ENCODE measurements around the gene ANO4.

ANO4 gene

DNA sequence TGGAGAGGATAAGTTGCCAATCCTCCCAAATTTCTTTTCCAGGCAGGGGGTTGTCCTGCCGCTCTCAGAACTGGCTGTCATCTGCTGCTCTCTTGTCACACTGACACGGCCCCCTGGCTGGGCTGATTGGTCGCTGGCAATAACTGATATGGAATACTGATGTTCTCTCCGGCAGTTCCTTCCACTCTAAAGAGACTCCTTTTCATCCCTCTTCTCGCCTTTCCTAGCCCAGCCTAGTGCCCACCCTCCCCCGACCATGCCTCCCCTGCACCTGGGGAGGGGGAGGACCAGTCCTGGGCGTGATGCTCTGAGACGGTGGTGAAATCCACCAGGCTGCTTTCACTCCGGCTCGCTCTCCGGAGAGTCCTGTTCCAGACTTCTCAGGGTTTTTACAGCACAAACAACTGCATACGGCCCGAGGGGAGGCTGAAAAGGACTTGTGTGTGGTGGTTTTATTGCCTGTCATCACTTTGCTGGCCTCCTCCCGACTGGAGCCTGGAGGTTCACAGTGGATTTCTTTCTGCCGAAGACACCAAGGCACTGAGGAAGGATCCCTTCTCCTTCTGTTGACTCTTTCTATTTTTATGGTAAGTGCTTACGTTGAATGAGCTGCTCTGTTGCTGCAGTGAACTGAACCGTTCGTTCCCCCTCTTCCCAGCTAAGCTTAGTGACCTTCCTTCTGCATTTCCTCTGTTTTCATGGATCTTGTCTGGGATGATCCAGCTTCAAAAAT lies at the start of gene ANO4:
Gene ANO4, plus strand, starts transcription at position 336 of the 733 bp plus-strand sequence. CDS start 107,010 bp downstream, outside the sequence.
- Mint-ChIP-seq H3K36me3 (no peaks in the 10 kb centered on the region), H3K27me3 (peaks cover 10% of the 10 kb centered on the region), H3K27ac (no peak within 1 kb of the TSS), H3K4me3 (no peak within 1 kb of the TSS), H3K4me1 (no peaks in the 10 kb centered on the region), H3K9me3 (no peaks in the 10 kb centered on the region)

DNA sequence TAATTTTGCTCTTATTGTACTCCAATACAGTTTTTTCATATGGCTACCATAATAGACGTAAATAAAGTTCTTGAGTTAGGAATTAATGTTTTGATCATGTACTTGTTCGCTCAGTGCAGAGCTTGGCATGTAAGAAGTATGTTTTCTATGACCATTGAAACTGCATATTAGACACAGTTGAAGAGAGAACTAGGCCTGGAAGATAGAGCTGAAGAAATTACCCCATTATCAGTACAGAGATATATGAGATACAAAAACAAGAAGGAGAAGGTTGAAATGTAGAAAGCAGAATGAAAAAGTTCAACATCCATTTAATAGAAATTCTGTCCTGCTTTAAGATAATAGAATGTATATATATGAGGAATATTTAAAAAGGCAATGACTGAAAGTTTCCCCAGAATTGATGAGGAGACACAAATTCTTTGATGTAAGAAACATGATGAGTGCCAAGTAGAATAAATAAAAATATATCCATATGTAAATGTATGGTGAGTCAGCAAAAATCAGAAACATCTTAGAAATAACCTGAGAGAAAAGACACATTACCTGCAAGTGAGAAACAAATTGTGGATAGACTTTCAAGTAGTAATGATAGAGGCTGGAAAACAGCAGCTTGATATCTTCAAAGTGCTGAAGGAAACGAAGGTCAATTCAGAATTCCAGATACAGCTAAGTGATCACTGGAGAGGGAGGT lies 49.1 kb upstream of the ANO4 start:
- Mint-ChIP-seq H3K27ac (no peak overlapping the region), H3K36me3 (no peaks in the 10 kb centered on the region), H3K4me1 (no peaks in the 10 kb centered on the region), H3K4me3 (no peak overlapping the region), H3K27me3 (peaks cover 3% of the 10 kb centered on the region), H3K9me3 (peaks cover 6% of the 10 kb centered on the region)

DNA sequence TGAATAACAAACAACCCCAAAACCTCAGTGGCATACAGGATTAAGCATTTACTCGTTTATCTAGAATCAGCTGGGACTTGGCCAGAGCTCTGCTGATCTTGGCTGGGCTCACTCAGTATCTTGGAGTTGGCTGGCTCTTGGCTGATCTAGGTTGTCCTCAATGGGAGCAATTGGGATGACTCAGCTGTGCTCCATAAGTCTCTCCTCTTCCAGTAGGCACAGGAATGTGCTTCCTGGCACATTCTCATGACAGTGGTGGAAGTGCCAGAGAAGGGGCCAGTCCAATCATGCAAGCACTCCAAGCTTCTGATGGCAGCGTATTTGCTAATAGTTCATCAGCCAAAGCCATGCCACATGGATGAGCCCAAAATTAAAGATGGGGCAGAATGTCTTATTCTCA lies 41.7 kb upstream of the ANO4 start:
- Mint-ChIP-seq H3K4me3 (no peak overlapping the region), H3K27ac (no peak overlapping the region), H3K9me3 (no peaks in the 10 kb centered on the region), H3K27me3 (peaks cover 9% of the 10 kb centered on the region), H3K4me1 (no peaks in the 10 kb centered on the region), H3K36me3 (no peaks in the 10 kb centered on the region)

DNA sequence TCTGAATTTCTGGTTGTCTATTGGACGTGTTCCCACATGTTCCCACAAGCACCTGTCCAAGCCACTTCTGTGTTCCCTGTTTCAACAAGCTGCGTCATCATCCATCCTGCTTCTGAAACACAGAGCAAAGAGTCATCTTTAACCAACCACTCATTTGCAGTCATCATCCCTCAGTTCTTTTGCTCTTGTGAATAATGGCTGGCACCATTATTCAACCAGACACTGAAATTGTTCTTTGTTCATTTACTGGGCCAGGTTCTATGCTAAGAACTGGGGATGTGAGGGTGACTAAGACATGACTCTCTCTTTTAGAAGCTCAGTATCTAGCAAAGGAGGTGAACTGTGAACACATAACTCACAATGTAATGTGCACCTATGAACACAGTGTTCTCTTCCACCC lies 40.7 kb upstream of the ANO4 start:
- no peaks in the 10 kb centered on the region for H3K36me3 Mint-ChIP-seq

DNA sequence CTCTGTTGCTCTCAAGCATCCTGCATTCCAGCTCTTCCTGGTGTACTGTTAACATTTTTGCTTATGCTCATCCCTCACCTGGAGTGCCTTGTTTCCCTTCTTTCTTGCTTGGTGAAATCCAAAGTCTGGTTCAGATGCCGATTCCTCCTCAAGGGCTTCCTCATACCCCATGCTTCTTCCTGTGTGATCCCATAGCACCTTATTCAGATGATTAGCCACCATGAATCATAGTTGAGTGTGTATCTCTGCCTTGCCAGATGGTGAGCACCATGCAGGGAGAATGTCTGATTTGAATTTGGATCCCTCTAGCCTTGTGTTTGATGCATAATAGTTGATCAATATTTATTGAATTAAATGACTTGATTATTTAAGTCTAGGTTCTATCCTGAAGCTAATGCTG lies 39.4 kb upstream of the ANO4 start:
- Mint-ChIP-seq H3K9me3 (no peaks in the 10 kb centered on the region), H3K4me3 (no peak overlapping the region), H3K4me1 (no peaks in the 10 kb centered on the region), H3K27me3 (peaks cover 9% of the 10 kb centered on the region), H3K27ac (no peak overlapping the region), H3K36me3 (no peaks in the 10 kb centered on the region)

More for the DNA sequence above, 40.7 kb upstream of the ANO4 start:
- Mint-ChIP-seq H3K9me3 (no peaks in the 10 kb centered on the region), H3K4me1 (no peaks in the 10 kb centered on the region), H3K27ac (no peak overlapping the region), H3K4me3 (no peak overlapping the region), H3K27me3 (peaks cover 9% of the 10 kb centered on the region)

DNA sequence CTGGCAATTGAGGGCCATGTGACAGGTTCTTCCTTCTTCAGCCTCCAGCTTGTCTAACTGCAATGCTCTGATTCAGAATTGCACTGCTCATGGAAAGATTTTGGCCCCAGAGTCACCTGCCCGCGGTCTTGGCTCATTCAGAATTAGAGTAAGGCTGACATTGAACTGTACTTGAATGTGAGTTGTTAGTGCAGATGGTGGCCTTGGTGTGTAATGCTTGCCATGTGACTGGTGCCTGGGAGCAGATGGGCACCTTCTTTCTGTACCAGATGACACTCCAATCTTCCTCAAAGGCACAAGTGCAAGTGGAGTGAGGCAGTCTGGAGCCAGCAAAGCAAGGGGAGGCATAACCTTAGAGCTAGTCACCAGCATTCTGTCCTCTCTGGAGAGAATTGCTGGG lies 36.5 kb upstream of the ANO4 start:
- peaks cover 8% of the 10 kb centered on the region for H3K27me3 Mint-ChIP-seq
- no peaks in the 10 kb centered on the region for H3K36me3 Mint-ChIP-seq
- H3K4me3 Mint-ChIP-seq, result no peak overlapping the region
- no peak overlapping the region for H3K27ac Mint-ChIP-seq
- no peaks in the 10 kb centered on the region for H3K4me1 Mint-ChIP-seq
- H3K9me3 Mint-ChIP-seq, result no peaks in the 10 kb centered on the region

DNA sequence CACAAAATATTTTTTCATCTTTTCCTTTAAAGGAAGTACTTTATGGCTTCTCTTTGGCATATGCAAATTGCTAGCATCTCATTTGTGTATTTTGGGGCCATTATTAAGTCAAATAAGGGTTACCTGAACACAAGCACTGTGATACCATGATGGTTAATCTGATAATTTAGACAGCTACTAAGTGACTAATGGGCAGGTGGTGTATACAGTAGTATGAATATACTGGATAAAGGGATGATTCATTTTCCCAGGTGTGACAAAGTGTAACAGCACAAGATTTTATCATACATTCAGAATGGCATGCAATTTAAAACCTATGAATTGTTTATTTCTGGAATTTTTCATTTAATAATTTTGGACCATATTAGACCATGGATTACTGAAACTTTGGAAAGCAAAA lies 27.2 kb upstream of the ANO4 start:
- Mint-ChIP-seq H3K4me1 (no peaks in the 10 kb centered on the region), H3K9me3 (no peaks in the 10 kb centered on the region), H3K27me3 (peaks cover 5% of the 10 kb centered on the region), H3K27ac (no peak overlapping the region), H3K36me3 (no peaks in the 10 kb centered on the region), H3K4me3 (no peak overlapping the region)

DNA sequence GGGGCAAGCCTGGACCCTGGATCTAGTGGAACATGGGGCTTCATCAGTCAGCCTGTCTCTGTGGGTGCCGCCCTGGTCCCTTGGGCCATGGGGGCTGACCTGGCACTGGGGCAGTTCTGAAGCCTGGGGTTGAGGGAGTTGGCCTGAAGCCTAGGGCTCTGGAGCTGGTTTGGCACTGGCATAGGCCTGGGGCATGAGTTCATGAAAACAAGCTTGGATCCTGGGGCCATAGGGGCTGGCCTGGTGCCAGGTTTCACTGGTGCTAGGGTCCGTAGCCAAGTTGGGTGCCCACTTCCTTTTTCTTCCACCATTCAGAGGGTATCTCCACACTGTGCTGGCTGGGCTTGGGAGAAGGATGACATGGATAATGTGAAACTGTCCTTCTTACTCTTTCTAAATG lies 26.6 kb upstream of the ANO4 start:
- no peak overlapping the region for H3K27ac Mint-ChIP-seq
- H3K27me3 Mint-ChIP-seq, result peaks cover 5% of the 10 kb centered on the region
- H3K4me1 Mint-ChIP-seq, result no peaks in the 10 kb centered on the region
- H3K4me3 Mint-ChIP-seq, result no peak overlapping the region
- no peaks in the 10 kb centered on the region for H3K36me3 Mint-ChIP-seq
- H3K9me3 Mint-ChIP-seq, result no peaks in the 10 kb centered on the region

DNA sequence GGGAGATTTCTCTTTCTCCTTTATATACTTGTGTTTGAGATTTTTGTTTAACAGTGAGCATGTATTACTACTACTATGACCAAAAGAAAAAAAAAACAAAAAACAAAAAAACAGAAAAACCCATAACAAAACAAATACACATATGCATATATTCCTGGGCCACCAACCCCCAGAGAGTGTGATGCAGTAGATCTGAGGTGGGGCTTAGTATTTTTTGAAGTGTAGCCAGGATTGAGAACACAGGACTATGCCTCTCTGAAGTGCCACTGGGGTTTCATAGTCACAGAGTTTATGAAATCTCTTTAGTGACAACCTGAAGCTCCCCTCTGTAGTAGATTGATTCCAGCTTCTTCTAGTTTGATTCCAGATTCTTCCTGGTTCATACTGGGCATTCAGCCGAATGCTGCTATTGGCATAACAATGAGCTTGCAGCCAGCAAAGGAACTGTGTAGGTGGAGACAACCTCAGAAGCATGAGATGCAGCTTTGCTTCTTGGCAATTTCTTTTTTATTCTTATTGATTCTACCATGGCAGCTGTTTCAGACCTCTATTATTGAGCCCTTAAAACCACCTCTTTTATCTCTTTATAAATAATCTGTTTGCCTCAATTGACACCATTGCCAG lies 15.5 kb upstream of the ANO4 start:
- Mint-ChIP-seq H3K27ac (no peak overlapping the region), H3K9me3 (no peaks in the 10 kb centered on the region), H3K36me3 (no peaks in the 10 kb centered on the region), H3K27me3 (no peaks in the 10 kb centered on the region), H3K4me1 (no peaks in the 10 kb centered on the region), H3K4me3 (no peak overlapping the region)

DNA sequence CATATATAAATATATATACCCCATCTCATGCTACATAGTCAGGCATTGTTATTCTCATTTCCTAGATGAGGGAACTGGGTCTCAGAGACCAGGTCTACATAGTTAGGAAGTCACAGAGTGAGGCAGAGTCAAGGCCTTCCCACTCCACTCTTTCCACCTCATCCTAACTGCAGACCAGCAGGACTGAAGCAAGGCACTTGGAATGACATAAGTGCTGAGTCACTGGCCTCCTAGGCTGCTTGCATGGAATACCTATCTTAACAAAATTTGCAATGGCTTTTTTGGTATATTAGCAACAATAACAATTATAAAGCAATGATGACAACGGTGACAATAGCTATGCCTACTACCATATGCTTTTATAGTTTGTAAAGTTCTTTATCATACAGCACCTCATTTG lies 5.4 kb upstream of the ANO4 start:
- peaks cover 3% of the 10 kb centered on the region for H3K27me3 Mint-ChIP-seq
- no peak overlapping the region for H3K27ac Mint-ChIP-seq
- H3K9me3 Mint-ChIP-seq, result peaks cover 5% of the 10 kb centered on the region
- H3K36me3 Mint-ChIP-seq, result no peaks in the 10 kb centered on the region
- H3K4me3 Mint-ChIP-seq, result no peak overlapping the region
- H3K4me1 Mint-ChIP-seq, result no peaks in the 10 kb centered on the region

DNA sequence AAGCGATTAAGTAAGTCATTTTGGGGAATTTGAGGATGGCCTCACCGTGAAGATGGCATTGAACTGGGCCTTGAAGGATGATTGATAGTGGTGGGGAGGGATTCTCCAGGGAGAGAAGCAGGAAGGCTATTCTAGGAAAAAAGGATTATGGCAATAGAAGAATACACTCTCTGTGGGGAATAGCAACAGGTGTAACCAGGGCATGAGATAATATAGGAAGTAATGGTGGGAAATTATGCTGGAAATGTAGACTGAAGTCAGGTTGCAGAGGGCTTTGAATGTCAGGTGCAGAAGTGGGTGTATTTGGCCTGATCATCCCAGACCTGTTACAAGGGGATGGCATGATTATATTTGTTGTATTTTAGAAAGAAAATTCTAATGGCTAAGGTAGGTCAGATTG lies 4.6 kb upstream of the ANO4 start:
- Mint-ChIP-seq H3K36me3 (no peaks in the 10 kb centered on the region), H3K27me3 (peaks cover 6% of the 10 kb centered on the region), H3K27ac (peak overlapping the region; percentile 26), H3K4me3 (no peak overlapping the region), H3K9me3 (peaks cover 5% of the 10 kb centered on the region), H3K4me1 (no peaks in the 10 kb centered on the region)

DNA sequence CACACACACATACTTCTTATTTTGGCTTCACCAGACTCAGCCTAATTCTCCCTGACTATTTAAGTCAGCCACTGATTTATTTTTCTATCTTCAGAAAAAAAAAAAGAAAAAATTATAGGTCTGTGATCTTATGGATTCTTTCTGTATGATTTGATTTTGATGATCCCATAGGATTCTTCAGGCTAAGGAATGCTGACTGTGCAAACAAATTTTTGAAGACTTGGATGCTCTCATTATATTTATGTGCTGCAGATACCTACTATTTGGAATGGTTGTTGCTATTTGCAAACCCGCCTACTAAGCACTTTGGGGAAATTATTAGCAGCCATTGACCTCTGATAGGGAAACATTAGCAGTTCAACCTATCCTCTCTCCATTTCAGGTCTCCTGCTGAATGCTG lies 4.0 kb upstream of the ANO4 start:
- H3K27ac Mint-ChIP-seq, result no peak overlapping the region

DNA sequence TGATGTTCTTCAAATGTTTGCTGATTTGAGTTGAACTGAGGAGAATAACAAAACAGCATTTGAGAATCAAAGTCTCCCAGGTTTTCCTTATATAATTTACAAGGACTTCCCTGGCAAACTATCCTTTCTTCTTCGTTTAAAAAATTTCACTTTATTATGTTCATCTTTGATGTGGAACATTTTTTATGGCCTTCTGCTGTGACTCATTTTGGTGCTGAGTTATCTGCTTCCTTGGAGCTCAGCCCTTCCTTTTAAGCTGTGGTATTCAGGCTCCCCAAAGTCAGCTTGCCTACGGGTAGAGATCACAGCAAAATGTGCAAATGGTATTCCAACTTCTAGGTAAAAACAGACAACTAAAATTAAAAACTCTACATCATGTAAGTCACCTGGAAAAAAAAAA lies 1.4 kb upstream of the ANO4 start:
- no peak overlapping the region for H3K27ac Mint-ChIP-seq
- H3K4me1 Mint-ChIP-seq, result no peaks in the 10 kb centered on the region
- H3K4me3 Mint-ChIP-seq, result no peak overlapping the region
- H3K27me3 Mint-ChIP-seq, result peaks cover 10% of the 10 kb centered on the region
- peaks cover 5% of the 10 kb centered on the region for H3K9me3 Mint-ChIP-seq
- H3K36me3 Mint-ChIP-seq, result no peaks in the 10 kb centered on the region

More for the DNA sequence above, 4.0 kb upstream of the ANO4 start:
- H3K9me3 Mint-ChIP-seq, result peaks cover 5% of the 10 kb centered on the region
- no peaks in the 10 kb centered on the region for H3K4me1 Mint-ChIP-seq
- no peaks in the 10 kb centered on the region for H3K36me3 Mint-ChIP-seq
- no peak overlapping the region for H3K4me3 Mint-ChIP-seq
- peaks cover 11% of the 10 kb centered on the region for H3K27me3 Mint-ChIP-seq

DNA sequence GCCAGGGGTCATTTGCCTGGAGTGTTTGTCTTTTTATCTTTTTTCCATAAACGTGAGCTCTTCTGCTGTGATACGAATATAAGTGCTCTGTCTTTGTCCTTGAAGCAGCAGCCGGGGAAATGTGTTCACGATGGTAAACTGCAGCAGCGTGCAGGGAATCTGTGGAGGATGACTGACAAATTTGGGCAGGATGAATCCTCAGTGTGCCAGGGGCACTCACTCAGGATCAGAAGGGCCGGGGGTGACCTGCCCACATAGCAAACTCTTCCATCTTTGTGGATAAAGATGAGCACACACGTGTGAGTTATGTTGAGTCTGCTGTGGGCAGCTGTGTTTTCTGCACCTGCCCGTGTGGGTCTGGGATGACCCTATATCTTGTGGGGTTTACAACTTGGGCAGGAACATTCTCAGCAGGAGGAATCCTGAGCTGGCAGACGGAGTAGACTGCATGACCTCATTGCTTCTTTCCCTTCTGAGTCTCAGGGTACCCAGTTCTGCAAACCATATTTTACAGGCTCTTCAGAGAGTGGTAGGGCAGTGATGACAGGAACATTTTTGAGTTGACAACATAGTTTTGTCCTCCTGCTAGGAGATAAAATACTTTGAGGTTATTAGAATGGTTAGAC lies 711 bp downstream of the ANO4 start:
- no peak overlapping the region for H3K4me3 Mint-ChIP-seq
- no peak overlapping the region for H3K27ac Mint-ChIP-seq
- no peaks in the 10 kb centered on the region for H3K36me3 Mint-ChIP-seq
- no peaks in the 10 kb centered on the region for H3K4me1 Mint-ChIP-seq
- H3K27me3 Mint-ChIP-seq, result peaks cover 10% of the 10 kb centered on the region
- no peaks in the 10 kb centered on the region for H3K9me3 Mint-ChIP-seq

DNA sequence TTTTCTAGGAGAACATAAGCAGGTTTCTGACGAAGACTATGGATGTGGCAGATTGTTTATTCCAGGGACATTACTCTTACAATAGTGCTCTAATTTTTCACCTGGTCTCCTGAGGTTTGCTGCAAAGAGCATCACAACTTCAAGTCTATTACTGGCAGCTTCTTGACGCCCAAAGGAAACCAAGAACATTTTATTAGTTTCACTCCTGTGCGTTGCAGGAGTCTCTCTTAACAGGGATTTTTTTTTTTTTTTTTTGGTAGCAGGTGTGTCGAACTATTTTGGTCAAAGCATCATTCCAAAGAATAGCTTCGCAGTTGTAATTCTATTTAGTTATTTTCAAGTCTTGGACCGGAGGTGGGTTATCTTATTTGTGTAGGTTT lies 1.2 kb downstream of the ANO4 start:
- Mint-ChIP-seq H3K9me3 (no peaks in the 10 kb centered on the region), H3K4me1 (no peaks in the 10 kb centered on the region), H3K36me3 (no peaks in the 10 kb centered on the region), H3K27ac (no peak overlapping the region), H3K4me3 (no peak overlapping the region), H3K27me3 (peaks cover 10% of the 10 kb centered on the region)

DNA sequence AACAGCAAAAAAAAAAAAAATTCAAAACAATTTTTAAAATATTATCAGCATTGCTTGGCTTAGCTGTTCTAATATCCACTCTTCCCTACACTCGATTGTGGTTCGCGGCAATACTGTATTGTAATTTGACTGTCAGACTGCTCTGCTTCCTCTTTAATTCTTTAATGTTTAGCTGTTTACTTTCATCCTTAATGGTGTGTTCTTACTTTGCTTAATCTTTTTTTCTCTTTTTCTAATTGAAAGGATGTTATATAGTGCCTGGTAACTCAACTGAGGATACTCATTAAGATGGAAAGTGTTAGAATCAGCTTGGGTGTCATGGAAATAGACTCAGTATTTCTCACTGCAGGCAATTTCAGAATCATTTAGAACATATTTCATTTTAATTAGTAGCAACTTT lies 2.0 kb downstream of the ANO4 start:
- Mint-ChIP-seq H3K27me3 (peaks cover 10% of the 10 kb centered on the region), H3K27ac (no peak overlapping the region), H3K4me1 (no peaks in the 10 kb centered on the region), H3K4me3 (no peak overlapping the region), H3K36me3 (no peaks in the 10 kb centered on the region), H3K9me3 (no peaks in the 10 kb centered on the region)
